A549 (cell line): ENCODE results near the gene PIK3C3. TPM values are rescaled to one million over a fixed set of nuclear protein-coding genes. Genes with fewer than 3 reads are reported as not detected.
"Not testable (repeated sequence)": the region's sequence is repeated elsewhere in the genome, so short reads cannot be mapped to it uniquely, and the experiment has no call there.

Source experiments
- ATAC-seq, 2 experiments: fragments of 200-7000 bp in 1 of 2; fragments of >200 bp in 1 of 2; cut with Nextera tagmentation in 1 of 2; cut with Tn5 transposase in 1 of 2; 3 replicates each; pipeline versions ENCODE4 v1.8.0 to v1.9.1; 2018 to 2020; ENCODE audit warnings: mild to moderate bottlenecking in 1 of 2, moderate library complexity in 1 of 2
- CTCF ChIA-PET: fragments of 300-600 bp; sonication (Branson Sonifier 250); formaldehyde crosslinking; extraction: SDS; loops from one replicate; lab custom pipeline; 2021; ENCODE audit warnings: antibody characterized with exemption, inconsistent platforms; lab: Yijun Ruan, JAX
- POLR2A ChIA-PET: fragments of 350-600 bp; formaldehyde crosslinking; extraction: SDS; loops from one replicate; lab custom pipeline; 2021; ENCODE audit warnings: antibody characterized with exemption, inconsistent platforms; lab: Yijun Ruan, JAX
- DNase-seq, 2 experiments: peaks; one replicate each; pipeline versions ENCODE4 v3.0.0 to v3.0.0-alpha.2; 2011 to 2016; ENCODE audit warnings: low read depth in 1 of 2, low spot score in 1 of 2
- FAIRE-seq: peaks from 2 replicates; lab custom pipeline; 2011; peaks lifted over from hg19 to GRCh38; lab: Jason Lieb, UNC
- H3K27ac ChIP-seq, 2 experiments: fragments of >200 bp; sonication (Bioruptor Twin); formaldehyde crosslinking; 3 replicates each; pipeline ENCODE4 v1.5.1; 2016 to 2017
- H3K4me1 ChIP-seq: fragments of >200 bp; sonication (Bioruptor Twin); formaldehyde crosslinking; 3 replicates; pipeline ENCODE4 v1.6.1; 2016
- H3K4me2 ChIP-seq: fragments of >200 bp; sonication (Bioruptor Twin); formaldehyde crosslinking; 3 replicates; pipeline ENCODE4 v1.6.1; 2016
- H3K4me3 ChIP-seq: fragments of >200 bp; sonication (Bioruptor Twin); formaldehyde crosslinking; 3 replicates; pipeline ENCODE4 v1.5.1; 2016
- H3K9me3 ChIP-seq: fragments of >200 bp; sonication (Bioruptor Twin); formaldehyde crosslinking; 3 replicates; pipeline ENCODE4 v1.6.1; 2016
- CEBPB ChIP-seq, 2 experiments: fragments of >200 bp in 1 of 2; sonication (Bioruptor Twin) in 1 of 2; formaldehyde crosslinking in 1 of 2; IDR thresholded peaks; 2 replicates each; pipeline ENCODE4 v1.6.1; 2012 to 2016
- CHD4 ChIP-seq: fragments of 200-600 bp; sonication (generic); IDR thresholded peaks from 2 replicates; pipeline ENCODE4 v1.6.1; 2016; ENCODE audit warnings: antibody characterized with exemption, mild to moderate bottlenecking, borderline replicate concordance
- EHF ChIP-seq: fragments of 250-450 bp; sonication (Bioruptor Pico); IDR thresholded peaks from 2 replicates; pipeline ENCODE4 v1.5.0; 2020; ENCODE audit warnings: mild to moderate bottlenecking
- EP300 ChIP-seq, 2 experiments: fragments of >200 bp; sonication (Bioruptor Twin); formaldehyde crosslinking; IDR thresholded peaks; 2 replicates in 1 of 2; 3 replicates in 1 of 2; pipeline ENCODE4 v1.6.1; 2016 to 2017
- FOSB ChIP-seq: fragments of 250-450 bp; sonication (Bioruptor Pico); IDR thresholded peaks from 2 replicates; pipeline ENCODE4 v1.5.0; 2020; ENCODE audit warnings: mild to moderate bottlenecking, moderate library complexity
- FOXS1 ChIP-seq: fragments of 250-450 bp; sonication (Bioruptor Pico); IDR thresholded peaks from 2 replicates; pipeline ENCODE4 v1.5.0; 2020; ENCODE audit warnings: mild to moderate bottlenecking, moderate library complexity
- HEYL ChIP-seq: fragments of 250-450 bp; sonication (Bioruptor Pico); IDR thresholded peaks from 2 replicates; pipeline ENCODE4 v1.8.0; 2021; ENCODE audit warnings: mild to moderate bottlenecking, moderate library complexity
- HOXB13 ChIP-seq: fragments of 250-450 bp; sonication (Bioruptor Pico); IDR thresholded peaks from 2 replicates; pipeline ENCODE4 v1.5.0; 2020; ENCODE audit warnings: low read depth, mild to moderate bottlenecking, moderate library complexity
- KDM1A ChIP-seq: fragments of 200-600 bp; sonication (generic); IDR thresholded peaks from 2 replicates; pipeline ENCODE4 v1.6.1; 2016; ENCODE audit warnings: low read depth, mild to moderate bottlenecking
- MAFK ChIP-seq: fragments of 450-650 bp; IDR thresholded peaks from 2 replicates; pipeline ENCODE4 v1.6.1; 2014; ENCODE audit not compliant: partially characterized antibody
- MAZ ChIP-seq: fragments of 150-350 bp; IDR thresholded peaks from 2 replicates; pipeline ENCODE4 v1.6.1; 2014; ENCODE audit warnings: antibody characterized with exemption, low read depth, low read length, borderline replicate concordance
- NR3C1 ChIP-seq: fragments of >200 bp; sonication (Bioruptor Twin); formaldehyde crosslinking; IDR thresholded peaks from 3 replicates; pipeline ENCODE4 v1.6.1; 2017
- PHF8 ChIP-seq: fragments of 200-600 bp; sonication (generic); IDR thresholded peaks from 2 replicates; pipeline ENCODE4 v1.6.1; 2016; ENCODE audit warnings: low read depth, mild to moderate bottlenecking, antibody characterized with exemption, moderate library complexity, borderline replicate concordance
- POLR2A ChIP-seq: IDR thresholded peaks from 2 replicates; pipeline ENCODE4 v1.6.1; 2012; ENCODE audit warnings: mild to moderate bottlenecking, low read length
- SREBF2 ChIP-seq: fragments of 450-650 bp; IDR thresholded peaks from 2 replicates; pipeline ENCODE4 v1.6.1; 2014; ENCODE audit warnings: mild to moderate bottlenecking, moderate library complexity
- TFCP2L1 ChIP-seq: fragments of 250-450 bp; sonication (Bioruptor Pico); IDR thresholded peaks from 2 replicates; pipeline ENCODE4 v1.5.0; 2021; ENCODE audit warnings: mild to moderate bottlenecking
- TP53 ChIP-seq: fragments of 250-450 bp; sonication (Bioruptor Pico); IDR thresholded peaks from 2 replicates; pipeline ENCODE4 v1.5.0; 2021; ENCODE audit warnings: mild to moderate bottlenecking, moderate library complexity
- ZC3H11A ChIP-seq: fragments of 450-650 bp; IDR thresholded peaks from 2 replicates; pipeline ENCODE4 v1.6.1; 2014; ENCODE audit warnings: antibody characterized with exemption, mild to moderate bottlenecking
- ZFP36 ChIP-seq: fragments of 450-650 bp; IDR thresholded peaks from 2 replicates; pipeline ENCODE4 v1.6.1; 2014; ENCODE audit warnings: borderline replicate concordance; ENCODE audit not compliant: partially characterized antibody
- ZNF302 ChIP-seq: fragments of 250-450 bp; sonication (Bioruptor Pico); IDR thresholded peaks from 2 replicates; pipeline ENCODE4 v1.9.0; 2021; ENCODE audit warnings: inconsistent platforms, mild to moderate bottlenecking, moderate library complexity
- WGBS: methylation state at CpG from one replicate; pipeline ENCODE4 v1.1.6; 2017; ENCODE audit errors: missing lambda C conversion rate; 5-methylcytosine and 5-hydroxymethylcytosine counted together
- polyA plus RNA-seq, 4 experiments: library from polyadenylated mRNA; depleted of rRNA in 3 of 4; stranded (reverse); fragments of >200 nt; fragmentation: RNase III in 1 of 4; extraction: RNeasy Plus Mini Kit Qiagen cat#74134 plus additional on column Dnase treatment in 1 of 4; gene quantifications; 2 replicates in 3 of 4; 3 replicates in 1 of 4; pipeline ENCODE4 v1.2.3, GENCODE V29; 2011 to 2017
- TF ChIP-seq, protein P1 (sequence below): fragments of 150-350 bp; IDR thresholded peaks from 2 replicates; pipeline ENCODE4 v1.6.1; 2014; ENCODE audit warnings: low read depth, mild to moderate bottlenecking, low read length
- TF ChIP-seq, protein P2 (sequence below): fragments of 250-450 bp; sonication (Bioruptor Pico); IDR thresholded peaks from 2 replicates; pipeline ENCODE4 v1.5.0; 2021; ENCODE audit warnings: mild to moderate bottlenecking, moderate library complexity, borderline replicate concordance
- TF ChIP-seq, protein P3 (sequence below): fragments of >200 bp; sonication (Bioruptor Twin); formaldehyde crosslinking; IDR thresholded peaks from 3 replicates; pipeline ENCODE4 v1.6.1; 2016
- TF ChIP-seq, protein P4 (sequence below): fragments of >200 bp; sonication (Bioruptor Twin); formaldehyde crosslinking; IDR thresholded peaks from 2 replicates; pipeline ENCODE4 v1.6.1; 2016
- TF ChIP-seq, protein P5 (sequence below): IDR thresholded peaks from 2 replicates; pipeline ENCODE4 v1.6.1; 2012; ENCODE audit warnings: low read depth, borderline replicate concordance
- TF ChIP-seq, protein P6 (sequence below): IDR thresholded peaks from 2 replicates; pipeline ENCODE4 v1.6.1; 2012

PIK3C3 gene
- polyA plus RNA-seq, 2 of the 4 experiments (the other 2 are of a cell fraction), result 18.6 to 36.0 TPM

DNA sequence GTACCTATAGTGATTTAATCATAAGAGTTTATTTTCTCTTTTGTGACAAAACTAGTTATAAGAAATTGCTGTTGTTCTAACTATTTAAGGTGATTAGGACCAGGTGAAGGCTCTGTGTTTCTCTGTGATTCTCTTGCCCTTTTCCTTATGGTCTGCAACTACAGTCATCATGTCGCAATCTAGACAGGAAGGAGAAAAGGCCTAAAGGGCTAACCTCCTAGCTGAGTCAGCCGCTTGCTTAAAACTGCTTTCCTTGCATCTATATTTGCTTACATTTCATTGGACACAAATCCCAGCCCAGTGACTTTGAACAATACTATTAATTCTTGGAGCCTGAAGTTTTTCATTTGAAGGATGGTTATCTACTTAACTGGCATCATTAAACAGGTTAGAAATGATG lies 93.1 kb downstream of the PIK3C3 start:
- Histone ChIP-seq H3K4me1 (peaks cover 26% of the 10 kb centered on the region), H3K9me3 (no peaks in the 10 kb centered on the region), H3K4me3 (no peak overlapping the region), H3K27ac (peak overlapping the region; percentile 29 to 69; a peak in 5 of 6 replicates), H3K4me2 (peak overlapping the region; percentile 62)
- ATAC-seq (peak; percentile 81 to 90), FAIRE-seq (no peak), DNase-seq (peak in 1 of 2 experiments; percentile 63)
- ChIA-PET CTCF (interaction anchor here (0.6 to 2.2 kb wide), 4 partner anchors 11 to 329 kb away, joined by 3 to 8 read pairs (median 5); no protein-coding TSS in a partner anchor), POLR2A (no interaction called here)
- TF ChIP-seq SREBF2 (no peak), HOXB13 (CRISPR knock-in tag) (no peak), ZNF302 (no peak), FOXS1 (no peak), CEBPB (IDR thresholded peaks at IDR 0.05) (peak; percentile 76 to 85; a peak in 3 of 4 replicates), EP300 (IDR thresholded peaks at IDR 0.05) (no peak), FOSB (CRISPR knock-in tag) (no peak), POLR2A (no peak), MAFK (peak; percentile 86), PHF8 (no peak)
- TF ChIP-seq, protein P1, sequence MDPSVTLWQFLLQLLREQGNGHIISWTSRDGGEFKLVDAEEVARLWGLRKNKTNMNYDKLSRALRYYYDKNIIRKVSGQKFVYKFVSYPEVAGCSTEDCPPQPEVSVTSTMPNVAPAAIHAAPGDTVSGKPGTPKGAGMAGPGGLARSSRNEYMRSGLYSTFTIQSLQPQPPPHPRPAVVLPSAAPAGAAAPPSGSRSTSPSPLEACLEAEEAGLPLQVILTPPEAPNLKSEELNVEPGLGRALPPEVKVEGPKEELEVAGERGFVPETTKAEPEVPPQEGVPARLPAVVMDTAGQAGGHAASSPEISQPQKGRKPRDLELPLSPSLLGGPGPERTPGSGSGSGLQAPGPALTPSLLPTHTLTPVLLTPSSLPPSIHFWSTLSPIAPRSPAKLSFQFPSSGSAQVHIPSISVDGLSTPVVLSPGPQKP, result no peak
- WGBS, result 19% methylated on average over 2 of the region's 2 CpGs

DNA sequence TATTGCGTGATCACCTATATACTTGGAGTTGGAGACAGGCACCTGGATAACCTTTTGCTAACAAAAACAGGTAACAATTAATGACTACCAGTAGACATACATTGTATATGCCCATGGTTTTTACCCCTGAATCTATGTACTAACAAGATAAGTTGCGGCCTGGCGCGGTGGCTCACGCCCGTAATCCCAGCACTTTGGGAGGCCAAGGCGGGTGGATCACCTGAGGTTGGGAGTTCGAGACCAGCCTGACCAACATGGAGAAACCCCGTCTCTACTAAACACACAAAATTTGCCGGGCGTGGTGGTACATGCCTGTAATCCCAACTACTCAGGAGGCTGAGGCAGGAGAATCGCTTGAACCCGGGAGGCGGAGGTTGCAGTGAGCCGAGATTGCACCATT lies 94.5 kb downstream of the PIK3C3 start:
- H3K4me3 ChIP-seq, ATAC-seq, H3K4me2 ChIP-seq, FAIRE-seq, H3K27ac ChIP-seq, POLR2A ChIA-PET, H3K9me3 ChIP-seq, DNase-seq: not testable (repeated sequence)
- peaks cover 28% of the 10 kb centered on the region for H3K4me1 ChIP-seq
- CTCF ChIA-PET, result interaction anchor here (0.7 kb wide), 1 partner anchor 9 kb away, joined by 4 read pairs; no protein-coding TSS in a partner anchor
- 98% methylated on average over 9 of the region's 15 CpGs for WGBS

DNA sequence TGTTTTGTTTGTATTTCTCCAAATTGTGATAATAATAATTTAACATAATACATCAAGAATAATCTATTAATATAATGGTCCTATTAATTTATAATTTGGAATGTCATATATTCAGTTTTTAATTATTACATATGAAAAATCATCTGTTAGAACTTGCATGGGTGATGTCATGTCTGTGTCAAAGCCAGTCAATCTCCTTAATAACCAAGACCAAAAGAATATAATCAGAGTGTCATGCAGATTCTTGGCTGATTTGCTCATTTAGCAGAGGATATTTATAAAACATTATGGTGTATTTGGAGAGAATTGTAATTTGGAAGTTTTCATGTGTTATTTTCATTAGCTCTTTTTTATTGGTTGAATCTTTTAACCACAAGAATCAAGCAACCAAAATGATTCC lies 96.4 kb downstream of the PIK3C3 start:
- FAIRE-seq (no peak), ATAC-seq (no peak), DNase-seq (no peak)
- Histone ChIP-seq H3K4me2 (no peak overlapping the region), H3K9me3 (no peaks in the 10 kb centered on the region), H3K27ac (no peak overlapping the region), H3K4me3 (no peak overlapping the region), H3K4me1 (peaks cover 23% of the 10 kb centered on the region)
- POLR2A ChIA-PET, result no interaction called here
- TF ChIP-seq SREBF2 (no peak), ZC3H11A (no peak), CHD4 (no peak), TFCP2L1 (CRISPR knock-in tag) (no peak), CEBPB (IDR thresholded peaks at IDR 0.05) (no peak), HEYL (CRISPR knock-in tag) (no peak), ZNF302 (no peak), NR3C1 (no peak), KDM1A (no peak), POLR2A (no peak), EP300 (IDR thresholded peaks at IDR 0.05) (no peak), MAZ (no peak), TP53 (CRISPR knock-in tag) (no peak), ZFP36 (no peak), EHF (CRISPR knock-in tag) (no peak)
- TF ChIP-seq, protein P2, sequence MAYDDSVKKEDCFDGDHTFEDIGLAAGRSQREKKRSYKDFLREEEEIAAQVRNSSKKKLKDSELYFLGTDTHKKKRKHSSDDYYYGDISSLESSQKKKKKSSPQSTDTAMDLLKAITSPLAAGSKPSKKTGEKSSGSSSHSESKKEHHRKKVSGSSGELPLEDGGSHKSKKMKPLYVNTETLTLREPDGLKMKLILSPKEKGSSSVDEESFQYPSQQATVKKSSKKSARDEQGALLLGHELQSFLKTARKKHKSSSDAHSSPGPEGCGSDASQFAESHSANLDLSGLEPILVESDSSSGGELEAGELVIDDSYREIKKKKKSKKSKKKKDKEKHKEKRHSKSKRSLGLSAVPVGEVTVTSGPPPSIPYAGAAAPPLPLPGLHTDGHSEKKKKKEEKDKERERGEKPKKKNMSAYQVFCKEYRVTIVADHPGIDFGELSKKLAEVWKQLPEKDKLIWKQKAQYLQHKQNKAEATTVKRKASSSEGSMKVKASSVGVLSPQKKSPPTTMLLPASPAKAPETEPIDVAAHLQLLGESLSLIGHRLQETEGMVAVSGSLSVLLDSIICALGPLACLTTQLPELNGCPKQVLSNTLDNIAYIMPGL (CRISPR knock-in tag), result no peak
- TF ChIP-seq, protein P3, sequence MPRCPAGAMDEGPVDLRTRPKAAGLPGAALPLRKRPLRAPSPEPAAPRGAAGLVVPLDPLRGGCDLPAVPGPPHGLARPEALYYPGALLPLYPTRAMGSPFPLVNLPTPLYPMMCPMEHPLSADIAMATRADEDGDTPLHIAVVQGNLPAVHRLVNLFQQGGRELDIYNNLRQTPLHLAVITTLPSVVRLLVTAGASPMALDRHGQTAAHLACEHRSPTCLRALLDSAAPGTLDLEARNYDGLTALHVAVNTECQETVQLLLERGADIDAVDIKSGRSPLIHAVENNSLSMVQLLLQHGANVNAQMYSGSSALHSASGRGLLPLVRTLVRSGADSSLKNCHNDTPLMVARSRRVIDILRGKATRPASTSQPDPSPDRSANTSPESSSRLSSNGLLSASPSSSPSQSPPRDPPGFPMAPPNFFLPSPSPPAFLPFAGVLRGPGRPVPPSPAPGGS, result no peak
- TF ChIP-seq, protein P4, sequence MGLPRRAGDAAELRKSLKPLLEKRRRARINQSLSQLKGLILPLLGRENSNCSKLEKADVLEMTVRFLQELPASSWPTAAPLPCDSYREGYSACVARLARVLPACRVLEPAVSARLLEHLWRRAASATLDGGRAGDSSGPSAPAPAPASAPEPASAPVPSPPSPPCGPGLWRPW, result no peak
- TF ChIP-seq, protein P5, sequence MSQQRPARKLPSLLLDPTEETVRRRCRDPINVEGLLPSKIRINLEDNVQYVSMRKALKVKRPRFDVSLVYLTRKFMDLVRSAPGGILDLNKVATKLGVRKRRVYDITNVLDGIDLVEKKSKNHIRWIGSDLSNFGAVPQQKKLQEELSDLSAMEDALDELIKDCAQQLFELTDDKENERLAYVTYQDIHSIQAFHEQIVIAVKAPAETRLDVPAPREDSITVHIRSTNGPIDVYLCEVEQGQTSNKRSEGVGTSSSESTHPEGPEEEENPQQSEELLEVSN, result no peak
- TF ChIP-seq, protein P6, sequence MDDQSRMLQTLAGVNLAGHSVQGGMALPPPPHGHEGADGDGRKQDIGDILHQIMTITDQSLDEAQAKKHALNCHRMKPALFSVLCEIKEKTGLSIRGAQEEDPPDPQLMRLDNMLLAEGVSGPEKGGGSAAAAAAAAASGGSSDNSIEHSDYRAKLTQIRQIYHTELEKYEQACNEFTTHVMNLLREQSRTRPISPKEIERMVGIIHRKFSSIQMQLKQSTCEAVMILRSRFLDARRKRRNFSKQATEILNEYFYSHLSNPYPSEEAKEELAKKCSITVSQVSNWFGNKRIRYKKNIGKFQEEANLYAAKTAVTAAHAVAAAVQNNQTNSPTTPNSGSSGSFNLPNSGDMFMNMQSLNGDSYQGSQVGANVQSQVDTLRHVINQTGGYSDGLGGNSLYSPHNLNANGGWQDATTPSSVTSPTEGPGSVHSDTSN, result no peak
- CTCF ChIA-PET, result interaction anchor here (1.3 kb wide), 1 partner anchor 63 kb away, joined by 3 read pairs; no protein-coding TSS in a partner anchor
